H9 (cell line): ENCODE measurements around the gene KAZN. TPM values are rescaled to one million over a fixed set of nuclear protein-coding genes. Genes with fewer than 3 reads are reported as not detected.

Source experiments
- DNase-seq: peaks from one replicate; pipeline ENCODE4 v3.0.0-alpha.2; 2017
- H2AFZ ChIP-seq: one replicate; pipeline ENCODE4 v1.6.1; 2013; ENCODE audit warnings: mild to moderate bottlenecking, low read length, control low read depth, moderate library complexity
- H2AK5ac ChIP-seq: 2 replicates; pipeline ENCODE4 v1.6.1; 2013; ENCODE audit warnings: low read length, control low read depth, mixed read lengths; ENCODE audit not compliant: insufficient read length
- H2BK120ac ChIP-seq: one replicate; pipeline ENCODE4 v1.6.1; 2013; ENCODE audit warnings: low read depth, mild to moderate bottlenecking, low read length, control low read depth, inconsistent platforms; ENCODE audit not compliant: poor library complexity, severe bottlenecking
- H2BK12ac ChIP-seq: 2 replicates; pipeline ENCODE4 v1.6.1; 2013; ENCODE audit warnings: low read length, control low read depth, mixed read lengths, low read depth; ENCODE audit not compliant: insufficient read length
- H2BK15ac ChIP-seq: 2 replicates; pipeline ENCODE4 v1.6.1; 2013; ENCODE audit warnings: low read depth, low read length, control low read depth
- H2BK20ac ChIP-seq: one replicate; pipeline ENCODE4 v1.6.1; 2013; ENCODE audit warnings: low read depth, mild to moderate bottlenecking, low read length, control low read depth, inconsistent platforms; ENCODE audit not compliant: poor library complexity, severe bottlenecking
- H2BK5ac ChIP-seq: 2 replicates; pipeline ENCODE4 v1.6.1; 2013; ENCODE audit warnings: low read length, control low read depth, mixed read lengths; ENCODE audit not compliant: insufficient read length
- H3K14ac ChIP-seq: 2 replicates; pipeline ENCODE4 v1.6.1; 2013; ENCODE audit warnings: low read length, control low read depth; ENCODE audit not compliant: insufficient read depth
- H3K18ac ChIP-seq: 2 replicates; pipeline ENCODE4 v1.6.1; 2013; ENCODE audit warnings: low read depth, mild to moderate bottlenecking, mixed read lengths, low read length, control low read depth; ENCODE audit not compliant: insufficient read length
- H3K23ac ChIP-seq: 2 replicates; pipeline ENCODE4 v1.6.1; 2013; ENCODE audit warnings: low read length, control low read depth, mixed read lengths, low read depth; ENCODE audit not compliant: insufficient read length
- H3K23me2 ChIP-seq: 2 replicates; pipeline ENCODE4 v1.6.1; 2013; ENCODE audit warnings: low read depth, mild to moderate bottlenecking, mixed read lengths, low read length, control low read depth; ENCODE audit not compliant: insufficient read length, poor library complexity, severe bottlenecking
- H3K27ac ChIP-seq: 2 replicates; pipeline ENCODE4 v1.5.1; 2013; ENCODE audit warnings: low read length, control low read depth, mixed read lengths, low read depth; ENCODE audit not compliant: insufficient read length
- H3K27me3 ChIP-seq: 2 replicates; pipeline ENCODE4 v1.6.1; 2013; ENCODE audit warnings: low read length, control low read depth, inconsistent platforms; ENCODE audit not compliant: insufficient read depth
- H3K4ac ChIP-seq: 2 replicates; pipeline ENCODE4 v1.6.1; 2013; ENCODE audit warnings: low read depth, mild to moderate bottlenecking, control low read depth, inconsistent platforms, low read length, moderate library complexity
- H3K4me1 ChIP-seq: 2 replicates; pipeline ENCODE4 v1.6.1; 2013; ENCODE audit warnings: low read length, control low read depth, inconsistent platforms; ENCODE audit not compliant: insufficient read depth
- H3K4me2 ChIP-seq: 2 replicates; pipeline ENCODE4 v1.6.1; 2013; ENCODE audit warnings: low read length, control low read depth, mixed read lengths; ENCODE audit not compliant: insufficient read length, insufficient read depth
- H3K56ac ChIP-seq: 2 replicates; pipeline ENCODE4 v1.6.1; 2013; ENCODE audit warnings: low read depth, mild to moderate bottlenecking, mixed read lengths, low read length, control low read depth; ENCODE audit not compliant: insufficient read length
- H3K79me1 ChIP-seq: 2 replicates; pipeline ENCODE4 v1.6.1; 2013; ENCODE audit warnings: low read depth, mild to moderate bottlenecking, moderate library complexity, low read length, control low read depth, inconsistent platforms; ENCODE audit not compliant: insufficient read depth, poor library complexity, severe bottlenecking
- H3K79me2 ChIP-seq: 2 replicates; pipeline ENCODE4 v1.6.1; 2013; ENCODE audit warnings: low read length, control low read depth, inconsistent platforms; ENCODE audit not compliant: insufficient read depth
- H3K9ac ChIP-seq: 2 replicates; pipeline ENCODE4 v1.6.1; 2013; ENCODE audit warnings: low read length, control low read depth, mixed read lengths; ENCODE audit not compliant: insufficient read length; ENCODE audit errors: extremely low read depth
- H3K9me3 ChIP-seq: one replicate; pipeline ENCODE4 v1.6.1; 2013; ENCODE audit warnings: low read depth, low read length, inconsistent platforms; ENCODE audit not compliant: control insufficient read depth
- H3T11ph ChIP-seq: one replicate; pipeline ENCODE4 v1.6.1; 2013; ENCODE audit warnings: mild to moderate bottlenecking, low read length, control low read depth, inconsistent platforms
- H4K20me1 ChIP-seq: one replicate; pipeline ENCODE4 v1.6.1; 2013; ENCODE audit not compliant: control insufficient read depth, insufficient read length, insufficient read depth
- H4K5ac ChIP-seq: 2 replicates; pipeline ENCODE4 v1.6.1; 2013; ENCODE audit warnings: low read depth, mild to moderate bottlenecking, mixed read lengths, low read length, control low read depth; ENCODE audit not compliant: insufficient read length
- H4K8ac ChIP-seq: replicated peaks from 2 replicates; pipeline ENCODE4 v1.6.1; 2013; ENCODE audit warnings: low read length, control low read depth, mixed read lengths, low read depth; ENCODE audit not compliant: insufficient read length
- H4K91ac ChIP-seq: 2 replicates; pipeline ENCODE4 v1.6.1; 2013; ENCODE audit warnings: low read depth, mild to moderate bottlenecking, moderate library complexity, mixed read lengths, low read length, control low read depth; ENCODE audit not compliant: insufficient read length
- H3K27ac Mint-ChIP-seq, 3 experiments: 2 replicates in 2 of 3; 3 replicates in 1 of 3; pipeline ENCODE4 v1.8.0; 2020 to 2021; ENCODE audit warnings: mixed read lengths in 3 of 3, mild to moderate bottlenecking in 1 of 3, moderate library complexity in 1 of 3
- H3K27me3 Mint-ChIP-seq: 2 replicates; pipeline ENCODE4 v1.8.0; 2021; ENCODE audit warnings: low read depth, mild to moderate bottlenecking, moderate library complexity, mixed read lengths
- H3K36me3 Mint-ChIP-seq, 3 experiments: 2 replicates in 2 of 3; 3 replicates in 1 of 3; pipeline ENCODE4 v1.8.0; 2020 to 2021; ENCODE audit warnings: low read depth in 3 of 3, mixed read lengths in 3 of 3; ENCODE audit not compliant: insufficient read depth in 1 of 3
- H3K4me1 Mint-ChIP-seq, 2 experiments: 2 replicates each; pipeline ENCODE4 v1.8.0; 2020; ENCODE audit warnings: mixed read lengths in 2 of 2
- H3K4me3 Mint-ChIP-seq, 2 experiments: 2 replicates in 1 of 2; 3 replicates in 1 of 2; pipeline ENCODE4 v1.8.0; 2020 to 2021; ENCODE audit warnings: mild to moderate bottlenecking in 2 of 2, mixed read lengths in 2 of 2, moderate library complexity in 1 of 2
- H3K9me3 Mint-ChIP-seq, 2 experiments: 2 replicates in 1 of 2; 3 replicates in 1 of 2; pipeline ENCODE4 v1.8.0; 2020; ENCODE audit warnings: mild to moderate bottlenecking in 2 of 2, mixed read lengths in 2 of 2, moderate library complexity in 1 of 2
- CTCF ChIP-seq: fragments of 200-600 bp; sonication (generic); conservative IDR thresholded peaks from 3 replicates; pipeline ENCODE4 v1.8.0; 2021; ENCODE audit warnings: antibody characterized with exemption, mild to moderate bottlenecking
- WGBS: extraction: QIAGEN DNeasy Blood & Tissue Kit; methylation state at CpG from one replicate; pipeline ENCODE4 v1.1.7; 2013; ENCODE audit warnings: missing lambda C conversion rate, low lambda C conversion rate, mixed read lengths; ENCODE audit not compliant: insufficient read length; ENCODE audit errors: extremely low coverage; 5-methylcytosine and 5-hydroxymethylcytosine counted together
- total RNA-seq: library from RNA; stranded (reverse); gene quantifications from 2 replicates; pipeline ENCODE4 v1.2.1, GENCODE V29; 2021

KAZN gene
- total RNA-seq, 1 experiment from 2014 or later: 7.6 TPM

- Histone ChIP-seq H3K27me3 (no peaks in the 10 kb centered on the region), H3K27ac (no peak overlapping the region), H3K56ac (no peak overlapping the region), H4K8ac (no peak overlapping the region), H3K18ac (no peak overlapping the region), H2AFZ (no peak overlapping the region), H3K79me2 (no peaks in the 10 kb centered on the region), H2AK5ac (no peak overlapping the region), H3K4ac (no peak overlapping the region), H4K5ac (no peak overlapping the region), H3K9me3 (no peaks in the 10 kb centered on the region), H4K20me1 (no peaks in the 10 kb centered on the region), H2BK15ac (no peak overlapping the region), H2BK5ac (no peak overlapping the region), H3K4me2 (no peak overlapping the region), H3K4me1 (peaks cover 10% of the 10 kb centered on the region; the same call in 1 of the 2 replicates), H3T11ph (no peak overlapping the region), H3K79me1 (no peaks in the 10 kb centered on the region), H2BK120ac (no peak overlapping the region), H3K23ac (no peak overlapping the region), H4K91ac (no peak overlapping the region), H2BK20ac (no peak overlapping the region), H2BK12ac (no peak overlapping the region), H3K14ac (no peak overlapping the region), H3K9ac (no peak overlapping the region), H3K23me2 (no peaks in the 10 kb centered on the region)
- DNase-seq: no peak
- no CpG with 5 or more reads among the region's 4 CpGs for WGBS
- Mint-ChIP-seq H3K27ac (no peak overlapping the region), H3K4me3 (no peak overlapping the region), H3K9me3 (no peaks in the 10 kb centered on the region), H3K36me3 (no peaks in the 10 kb centered on the region), H3K4me1 (peaks cover 25 to 26% of the 10 kb centered on the region in 2 experiments), H3K27me3 (no peaks in the 10 kb centered on the region; the same call in 1 of the 2 replicates)
- no peak for TF ChIP-seq CTCF
Observed at GRCh38 chr1:14873677-14874076, 275.2 kb downstream of the KAZN start.
